Stimulated activated CD8-positive, alpha-beta memory T cell treated with anti-CD3 and anti-CD28 coated beads, Interleukin-12 subunit alpha, Interleukin-12 subunit beta, amount 100 ng/mL, for 24 hours (primary cell): ENCODE data around the gene MIPEP.

Experiments used
- DNase-seq: peaks from one replicate; pipeline ENCODE4 v3.0.0-alpha.2; 2020; ENCODE audit errors: extremely low read depth

The MIPEP gene

GRCh38 chr13:23852351-23852750 lies 36.8 kb downstream of the MIPEP start:
- DNase-seq = no peak

- DNase-seq = no peak
These were observed 38.1 kb downstream of the MIPEP start for GRCh38 chr13:23851106-23851505.

GRCh38 chr13:23850134-23850533 lies 39.1 kb downstream of the MIPEP start:
- no peak for DNase-seq

DNA sequence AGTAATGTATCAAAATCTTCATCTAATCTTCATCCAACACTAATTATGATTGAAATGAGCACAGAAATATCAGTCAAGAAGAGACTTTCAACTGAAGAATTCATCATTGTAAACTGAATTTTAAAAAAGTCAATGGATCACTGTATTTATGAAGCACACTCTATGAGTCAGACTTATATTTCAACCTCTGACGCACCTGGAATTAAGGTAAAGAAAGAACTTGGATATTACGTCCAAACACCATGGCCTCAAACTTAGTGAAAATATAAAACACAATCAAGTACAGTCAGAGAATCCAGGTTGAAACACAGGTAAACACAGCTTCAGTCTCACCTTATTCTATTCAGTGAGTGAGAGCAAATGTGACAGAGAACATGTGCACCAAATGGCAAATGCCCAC lies 39.5 kb downstream of the MIPEP start:
- DNase-seq = no peak

GRCh38 chr13:23848646-23849141 lies 40.5 kb downstream of the MIPEP start:
- no peak for DNase-seq

DNA sequence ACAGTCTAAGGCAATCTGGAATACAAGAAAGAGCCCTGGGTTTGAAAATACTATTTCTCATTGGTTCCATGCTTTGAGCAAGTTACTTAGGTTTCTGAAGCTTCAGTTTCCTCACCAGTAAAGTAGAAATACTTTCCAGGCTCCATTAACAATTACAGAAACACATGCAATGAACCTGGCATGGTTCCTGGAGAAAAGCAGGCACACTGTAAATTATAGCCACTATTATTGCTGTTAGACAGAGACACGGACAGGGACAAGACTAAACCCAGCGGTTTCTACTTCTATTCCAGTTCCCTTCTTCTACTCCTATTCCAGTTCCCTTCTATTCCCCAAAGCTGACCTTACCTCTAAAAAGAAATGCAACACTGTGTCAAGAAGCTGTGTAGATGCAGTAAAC lies 41.2 kb downstream of the MIPEP start:
- DNase-seq = no peak

DNA sequence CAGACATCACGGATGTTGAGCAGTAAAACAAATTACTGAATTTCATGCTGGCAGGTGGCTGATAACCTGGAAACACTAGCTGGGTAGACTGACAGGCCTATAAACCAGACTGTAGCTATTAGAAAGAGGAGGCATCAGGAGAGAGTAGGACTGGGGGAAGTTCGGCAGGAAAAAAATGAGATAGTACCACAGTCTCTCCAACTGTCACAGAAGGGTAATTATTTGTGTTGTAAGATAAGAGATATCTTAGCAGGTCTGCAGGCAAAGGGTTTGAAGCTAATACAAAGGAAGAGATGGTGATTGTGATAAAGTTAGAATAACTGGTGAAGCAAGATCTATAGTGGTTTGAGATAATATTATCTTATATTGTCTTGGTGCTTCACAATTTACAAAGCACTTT lies 41.7 kb downstream of the MIPEP start:
- DNase-seq = no peak

DNA sequence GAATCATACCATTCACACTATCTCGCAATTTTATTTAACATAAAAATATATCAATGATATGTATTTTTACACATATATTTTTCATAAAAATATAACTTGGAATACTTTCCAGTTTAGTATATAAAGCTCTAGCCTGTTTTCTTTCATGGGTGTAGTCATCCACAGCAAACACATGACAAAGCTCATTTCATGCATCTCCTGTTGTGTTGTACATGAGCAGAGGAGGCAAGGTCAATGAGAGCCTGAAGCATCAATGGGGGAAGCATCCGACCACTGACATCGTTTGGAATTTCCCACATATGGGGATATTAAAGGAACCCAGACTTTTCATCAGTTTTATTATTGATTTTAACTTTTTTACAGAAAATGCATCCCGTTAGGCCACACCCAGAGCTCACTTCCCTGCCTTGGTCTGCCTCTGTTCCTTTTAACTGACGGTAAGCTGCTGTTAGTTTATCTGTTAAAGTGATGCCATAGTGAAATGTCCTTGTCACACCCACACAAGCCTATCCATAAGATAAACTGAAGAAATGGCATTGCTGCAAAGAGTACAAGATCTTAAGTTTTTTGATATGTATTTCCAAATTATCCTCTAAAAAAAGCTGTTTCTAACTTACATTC lies 44.0 kb downstream of the MIPEP start:
- DNase-seq = no peak

- no peak for DNase-seq
These were observed 45.1 kb downstream of the MIPEP start for GRCh38 chr13:23844132-23844531.

GRCh38 chr13:23843436-23843835 lies 45.8 kb downstream of the MIPEP start:
- DNase-seq = no peak

- DNase-seq = no peak
These were observed 46.8 kb downstream of the MIPEP start for GRCh38 chr13:23842406-23842805.

GRCh38 chr13:23833733-23834611 lies 55.2 kb downstream of the MIPEP start:
- no peak for DNase-seq

GRCh38 chr13:23828866-23829265 lies 60.3 kb downstream of the MIPEP start:
- no peak for DNase-seq

DNA sequence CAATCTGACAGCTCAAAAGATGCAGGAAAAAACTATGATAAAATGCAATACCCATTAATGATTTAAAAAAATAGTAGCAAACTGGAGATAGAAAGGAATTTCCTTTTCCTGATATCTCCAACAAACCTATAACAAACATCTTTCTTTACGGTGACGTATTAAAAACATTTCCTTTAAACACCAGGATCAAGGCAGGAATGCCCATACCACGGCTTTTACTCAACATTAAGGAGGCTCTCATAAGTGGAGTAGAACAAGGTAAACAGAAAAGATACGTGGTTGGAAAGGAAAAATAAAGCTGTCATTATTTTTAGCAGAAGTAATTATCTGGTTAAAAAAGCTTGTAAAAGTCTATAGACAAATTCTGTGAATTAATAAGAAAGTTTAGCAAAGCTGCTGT lies 61.1 kb downstream of the MIPEP start:
- no peak for DNase-seq

DNA sequence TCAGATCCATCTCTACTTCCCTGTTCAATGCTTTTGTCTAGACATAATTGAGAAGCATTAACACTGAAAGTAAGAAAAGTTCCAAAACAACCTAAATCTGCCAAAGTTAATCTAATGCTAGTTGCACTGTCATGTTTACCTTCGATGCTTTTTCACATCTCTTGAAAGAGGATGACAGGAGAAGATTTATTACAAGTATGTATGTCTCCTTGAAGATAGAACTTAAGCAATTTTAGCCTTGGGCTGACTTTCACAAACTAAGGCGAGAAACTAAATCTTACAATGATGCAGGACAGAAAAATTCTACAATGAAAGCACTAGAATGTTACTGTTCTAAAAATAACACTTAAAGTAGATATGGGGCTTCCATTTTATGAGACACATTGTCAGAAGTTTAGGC lies 64.0 kb downstream of the MIPEP start:
- DNase-seq = no peak

DNA sequence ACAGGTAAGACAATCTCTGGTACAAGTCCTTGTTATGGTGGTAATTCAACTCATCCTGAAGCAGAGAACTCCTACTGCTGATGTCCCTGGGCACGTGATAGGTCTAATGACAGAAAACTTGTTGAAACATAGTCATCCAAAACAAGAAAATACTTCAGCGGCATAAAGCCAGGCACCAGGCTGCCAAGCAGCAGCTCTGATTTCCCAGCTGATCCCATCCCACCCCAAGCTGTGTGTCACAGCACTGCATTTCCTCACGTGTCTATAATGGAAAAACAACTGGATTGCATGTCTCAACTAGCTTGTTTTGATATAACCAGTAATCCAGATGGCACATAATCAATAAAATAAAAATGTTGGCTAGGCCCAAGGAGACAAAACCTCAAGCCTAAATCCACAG lies 64.8 kb downstream of the MIPEP start:
- DNase-seq = no peak

DNA sequence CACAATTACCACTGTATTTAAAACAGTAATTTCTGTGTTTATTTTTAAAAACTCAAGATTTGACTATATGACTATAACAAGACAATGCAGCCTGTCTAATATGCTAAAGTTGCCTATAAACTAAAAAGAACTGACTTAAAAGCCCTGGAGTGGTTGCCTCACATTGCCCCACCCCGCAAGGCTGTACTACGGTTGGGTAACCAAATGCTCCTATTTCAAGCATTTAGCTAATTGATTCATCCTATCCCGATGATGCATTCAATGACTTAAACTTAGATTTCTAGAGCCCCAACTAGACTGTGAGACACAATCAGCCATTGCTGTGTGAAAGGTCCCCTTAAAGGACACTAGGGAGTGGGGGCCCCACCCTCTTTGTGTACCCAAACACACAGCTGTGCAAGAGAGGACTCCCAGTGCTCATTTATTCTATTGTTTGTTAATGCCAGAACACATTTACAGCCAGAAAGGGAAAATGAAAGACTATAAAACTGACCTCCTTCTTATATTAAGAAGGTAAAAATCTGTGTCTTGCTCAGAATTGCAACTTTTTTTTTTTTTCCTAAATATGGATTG lies 66.9 kb downstream of the MIPEP start:
- no peak for DNase-seq

DNA sequence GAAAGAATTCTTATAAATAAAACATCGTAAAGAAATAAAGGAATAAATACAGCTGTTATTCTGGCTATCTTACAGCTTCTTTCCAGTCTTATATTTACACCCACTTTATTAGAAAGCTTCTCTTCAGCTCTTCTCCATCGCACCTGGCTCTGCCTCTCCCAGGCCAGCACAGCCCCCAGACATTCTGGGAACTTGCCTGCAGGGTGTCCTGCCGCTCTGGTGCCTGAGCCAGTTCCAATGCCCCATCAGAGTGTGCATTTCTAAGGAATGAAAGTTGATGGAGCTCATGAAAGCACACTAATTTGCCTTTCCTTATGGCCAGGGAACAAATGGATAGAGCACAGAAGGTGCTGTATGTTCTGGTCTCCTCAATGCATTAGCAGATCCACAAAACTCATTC lies 68.7 kb downstream of the MIPEP start:
- DNase-seq = no peak

GRCh38 chr13:23817830-23818229 lies 71.4 kb downstream of the MIPEP start:
- DNase-seq = no peak

DNA sequence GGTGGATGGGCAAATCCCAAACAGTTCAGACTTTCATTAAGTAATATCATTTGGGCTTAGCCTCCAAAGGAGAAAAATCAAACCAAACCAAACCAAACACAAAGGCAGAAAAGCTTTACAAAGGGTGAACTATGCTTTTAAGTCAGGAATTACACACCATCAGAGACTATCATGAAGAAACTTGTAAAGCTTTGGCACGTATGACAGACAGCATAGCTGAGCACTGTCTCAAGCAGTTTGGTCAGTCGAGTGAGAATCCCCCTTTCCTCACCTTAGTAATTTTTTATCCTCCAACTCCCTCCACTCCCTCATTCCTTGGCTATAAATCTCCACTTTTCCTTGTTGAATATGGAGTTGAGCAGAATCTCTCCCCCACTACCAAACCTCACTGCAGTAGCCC lies 72.1 kb downstream of the MIPEP start:
- DNase-seq = no peak

DNA sequence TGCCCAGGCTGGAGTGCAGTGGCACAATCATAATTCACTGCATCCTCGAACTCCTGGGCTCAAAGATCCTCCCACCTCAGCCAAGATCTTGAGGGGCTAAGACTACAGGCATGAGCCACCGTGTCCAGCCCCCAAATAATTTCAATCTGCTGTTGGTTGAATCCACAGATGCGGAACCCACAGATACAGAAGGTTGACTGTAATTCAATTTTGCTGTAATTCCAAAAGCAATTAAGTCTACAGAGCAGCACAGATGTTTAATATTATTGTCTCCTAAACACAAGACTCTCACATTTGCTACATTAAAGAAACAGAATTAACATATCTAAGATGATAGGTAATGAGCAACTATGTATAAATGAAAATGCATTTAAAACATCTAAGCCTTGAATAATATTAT lies 75.6 kb downstream of the MIPEP start:
- no peak for DNase-seq

DNA sequence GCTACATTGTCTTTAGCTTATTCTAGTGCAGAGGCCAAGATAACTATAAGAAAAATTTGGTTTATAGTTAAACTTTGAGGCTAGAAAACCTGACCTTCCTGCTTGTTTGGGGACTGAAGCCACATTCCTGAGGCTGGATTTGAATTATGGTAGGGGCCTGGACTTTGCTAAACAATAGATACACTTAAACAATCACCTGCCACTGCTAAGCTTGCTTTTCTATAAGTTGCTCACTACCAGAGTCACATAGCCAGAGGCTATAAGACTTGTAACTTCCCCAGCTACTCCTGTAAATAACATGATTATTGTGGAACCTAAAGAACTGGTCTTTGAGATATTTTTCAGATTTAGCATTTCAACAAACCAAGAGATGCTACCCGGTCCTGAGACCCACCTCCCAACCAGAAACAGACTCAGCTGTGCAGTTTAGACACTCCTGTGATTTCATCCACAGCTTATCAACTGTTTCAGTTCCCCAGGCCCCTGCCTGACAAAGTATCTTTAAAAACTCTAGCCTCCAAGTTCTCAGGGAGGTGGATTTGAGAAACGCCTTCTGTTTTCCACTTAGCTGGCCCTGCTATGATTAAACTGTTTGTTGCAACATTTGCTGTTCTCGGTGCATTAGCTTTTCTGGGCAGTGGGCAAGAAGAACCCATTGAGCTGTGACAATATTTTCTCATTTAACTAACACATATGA lies 77.7 kb downstream of the MIPEP start:
- no peak for DNase-seq
